IMR-90 (cell line): Measurements from ENCODE around the gene SRMS. TPM values are rescaled to one million over a fixed set of nuclear protein-coding genes. Genes with fewer than 3 reads are reported as not detected.

Experiments
- ATAC-seq: fragments of 200-7000 bp; cut with Tn5 transposase; 2 replicates; pipeline ENCODE4 v1.9.1; 2020; ENCODE audit warnings: low read depth, mild to moderate bottlenecking, moderate library complexity
- BruUV-seq: library from RNA; stranded (reverse); fragments of 400-500 nt; replicated peaks from 2 replicates; lab custom pipeline; 2021; lab: Mats Ljungman, UMichigan
- CTCF ChIA-PET: fragments of 300-600 bp; formaldehyde crosslinking; extraction: SDS; loops from one replicate; lab custom pipeline; 2021; ENCODE audit warnings: antibody characterized with exemption; lab: Yijun Ruan, JAX
- POLR2A ChIA-PET: fragments of 300-600 bp; sonication (Branson Sonifier 250); formaldehyde crosslinking; loops from one replicate; lab custom pipeline; 2022; ENCODE audit warnings: antibody characterized with exemption; ENCODE audit not compliant: unreplicated experiment; lab: Charles Lee
- DNase-seq: peaks from one replicate; pipeline ENCODE4 v3.0.0; 2013
- H2AFZ ChIP-seq: replicated peaks from 2 replicates; pipeline ENCODE3; 2013; ENCODE audit warnings: low read length, mild to moderate bottlenecking; ENCODE audit not compliant: poor library complexity
- H2AK5ac ChIP-seq: 2 replicates; pipeline ENCODE4 v1.6.1; 2013; ENCODE audit warnings: low read depth, low read length, inconsistent platforms
- H2AK9ac ChIP-seq: replicated peaks from 2 replicates; pipeline ENCODE3; 2013; ENCODE audit warnings: mild to moderate bottlenecking, low read depth, low read length, moderate library complexity; ENCODE audit not compliant: poor library complexity
- H2BK120ac ChIP-seq: 2 replicates; pipeline ENCODE4 v1.6.1; 2013; ENCODE audit warnings: low read depth, low read length, inconsistent platforms
- H2BK15ac ChIP-seq: 3 replicates; pipeline ENCODE4 v1.6.1; 2013; ENCODE audit warnings: low read depth, low read length, inconsistent platforms
- H2BK20ac ChIP-seq: 2 replicates; pipeline ENCODE4 v1.6.1; 2013; ENCODE audit warnings: low read depth, mild to moderate bottlenecking, inconsistent platforms, low read length, moderate library complexity
- H2BK5ac ChIP-seq: 2 replicates; pipeline ENCODE4 v1.6.1; 2013; ENCODE audit warnings: mild to moderate bottlenecking, low read depth, low read length, inconsistent platforms; ENCODE audit not compliant: poor library complexity, severe bottlenecking
- H3K14ac ChIP-seq: replicated peaks from 2 replicates; pipeline ENCODE4 v1.6.1; 2013; ENCODE audit warnings: low read depth, low read length, inconsistent platforms
- H3K18ac ChIP-seq: 2 replicates; pipeline ENCODE4 v1.6.1; 2013; ENCODE audit warnings: low read depth, low read length, control low read depth
- H3K23ac ChIP-seq: 2 replicates; pipeline ENCODE4 v1.6.1; 2013; ENCODE audit warnings: low read depth, low read length, inconsistent platforms
- H3K27ac ChIP-seq: 2 replicates; pipeline ENCODE4 v1.5.1; 2013; ENCODE audit warnings: mild to moderate bottlenecking, control low read depth, low read length; ENCODE audit not compliant: insufficient read depth
- H3K27me3 ChIP-seq: 2 replicates; pipeline ENCODE4 v1.6.1; 2013; ENCODE audit warnings: low read length; ENCODE audit not compliant: control insufficient read depth, insufficient read depth
- H3K36me3 ChIP-seq: 2 replicates; pipeline ENCODE4 v1.6.1; 2013; ENCODE audit warnings: low read length, mixed read lengths; ENCODE audit not compliant: control insufficient read depth, insufficient read depth
- H3K4ac ChIP-seq: 2 replicates; pipeline ENCODE4 v1.6.1; 2013; ENCODE audit warnings: low read depth, low read length, inconsistent platforms
- H3K4me1 ChIP-seq: 2 replicates; pipeline ENCODE4 v1.6.1; 2013; ENCODE audit warnings: low read length, mixed read lengths; ENCODE audit not compliant: control insufficient read depth, insufficient read depth
- H3K4me2 ChIP-seq: 2 replicates; pipeline ENCODE4 v1.6.1; 2013; ENCODE audit warnings: low read depth, mild to moderate bottlenecking, control low read depth, low read length, moderate library complexity
- H3K4me3 ChIP-seq: 2 replicates; pipeline ENCODE4 v1.5.1; 2013; ENCODE audit warnings: low read depth, mild to moderate bottlenecking, control low read depth, low read length, moderate library complexity; ENCODE audit not compliant: insufficient read depth
- H3K56ac ChIP-seq: 2 replicates; pipeline ENCODE4 v1.6.1; 2013; ENCODE audit warnings: low read length, inconsistent platforms; ENCODE audit not compliant: insufficient read depth; ENCODE audit errors: extremely low read depth
- H3K79me1 ChIP-seq, 2 experiments: 2 replicates each; pipeline ENCODE4 v1.6.1; 2013; ENCODE audit warnings: low read length in 2 of 2, inconsistent platforms in 1 of 2, low read depth in 1 of 2
- H3K9ac ChIP-seq: 2 replicates; pipeline ENCODE4 v1.6.1; 2013; ENCODE audit warnings: low read depth, low read length, control low read depth
- H3K9me1 ChIP-seq: 2 replicates; pipeline ENCODE4 v1.6.1; 2013; ENCODE audit warnings: low read length, inconsistent platforms; ENCODE audit not compliant: insufficient read depth
- H3K9me3 ChIP-seq: 2 replicates; pipeline ENCODE4 v1.6.1; 2013; ENCODE audit warnings: low read length; ENCODE audit not compliant: control insufficient read depth, insufficient read depth
- H4K20me1 ChIP-seq: 2 replicates; pipeline ENCODE4 v1.6.1; 2013; ENCODE audit warnings: low read length, inconsistent platforms; ENCODE audit not compliant: insufficient read depth
- H4K5ac ChIP-seq: 2 replicates; pipeline ENCODE4 v1.6.1; 2013; ENCODE audit warnings: mild to moderate bottlenecking, low read depth, low read length, control low read depth
- H4K8ac ChIP-seq, 2 experiments: 2 replicates each; pipeline ENCODE4 v1.6.1; 2013; ENCODE audit warnings: low read depth in 2 of 2, low read length in 2 of 2, control low read depth in 1 of 2, inconsistent platforms in 1 of 2
- H4K91ac ChIP-seq: 2 replicates; pipeline ENCODE4 v1.6.1; 2013; ENCODE audit warnings: low read depth, low read length, inconsistent platforms; ENCODE audit not compliant: insufficient read depth
- BHLHE40 ChIP-seq: fragments of 150-350 bp; IDR thresholded peaks from 2 replicates; pipeline ENCODE4 v1.6.1; 2016; ENCODE audit warnings: mild to moderate bottlenecking, low read depth, low read length
- CEBPB ChIP-seq: IDR thresholded peaks from 2 replicates; pipeline ENCODE4 v1.6.1; 2012; ENCODE audit warnings: low read depth, low read length, improper control_type of control experiment
- CHD1 ChIP-seq: IDR thresholded peaks from 2 replicates; pipeline ENCODE4 v1.6.1; 2012; ENCODE audit warnings: low read depth, low read length, improper control_type of control experiment
- CTCF ChIP-seq: conservative IDR thresholded peaks from 2 replicates; pipeline ENCODE4 v1.5.1; 2012; ENCODE audit warnings: mild to moderate bottlenecking, low read depth, low read length, improper control_type of control experiment
- ELK1 ChIP-seq: fragments of 150-350 bp; IDR thresholded peaks from 2 replicates; pipeline ENCODE4 v1.6.1; 2016; ENCODE audit warnings: low read depth, mild to moderate bottlenecking, low read length, moderate library complexity, borderline replicate concordance
- FOS ChIP-seq: fragments of 150-350 bp; IDR thresholded peaks from 2 replicates; pipeline ENCODE4 v1.6.1; 2016; ENCODE audit warnings: low read depth, low read length
- MAZ ChIP-seq: IDR thresholded peaks from 2 replicates; pipeline ENCODE4 v1.6.1; 2012; ENCODE audit warnings: low read depth, mild to moderate bottlenecking, low read length, improper control_type of control experiment, moderate library complexity, borderline replicate concordance
- MXI1 ChIP-seq: IDR thresholded peaks from 2 replicates; pipeline ENCODE4 v1.6.1; 2012; ENCODE audit warnings: low read depth, mild to moderate bottlenecking, low read length, moderate library complexity, borderline replicate concordance
- NFE2L2 ChIP-seq: fragments of 150-350 bp; IDR thresholded peaks from 2 replicates; pipeline ENCODE4 v1.6.1; 2016; ENCODE audit warnings: low read depth, mild to moderate bottlenecking, low read length
- POLR2A ChIP-seq: IDR thresholded peaks from 2 replicates; pipeline ENCODE4 v1.6.1; 2012; ENCODE audit warnings: mild to moderate bottlenecking, low read depth, low read length
- RAD21 ChIP-seq: IDR thresholded peaks from 2 replicates; pipeline ENCODE4 v1.6.1; 2012; ENCODE audit warnings: low read length, improper control_type of control experiment
- RCOR1 ChIP-seq: IDR thresholded peaks from 2 replicates; pipeline ENCODE4 v1.6.1; 2012; ENCODE audit warnings: mild to moderate bottlenecking, low read length, improper control_type of control experiment; ENCODE audit not compliant: insufficient replicate concordance
- SMC3 ChIP-seq: fragments of 150-350 bp; IDR thresholded peaks from 2 replicates; pipeline ENCODE4 v1.6.1; 2016; ENCODE audit warnings: low read depth, mild to moderate bottlenecking, antibody characterized with exemption, low read length, moderate library complexity
- USF2 ChIP-seq: fragments of 150-350 bp; IDR thresholded peaks from 2 replicates; pipeline ENCODE4 v1.6.1; 2017; ENCODE audit warnings: mild to moderate bottlenecking, antibody characterized with exemption, low read length, low read depth
- WGBS, 2 experiments: methylation state at CpG; one replicate each; pipeline versions ENCODE4 v1.1.5 to v1.1.7; 2013; ENCODE audit warnings: missing lambda C conversion rate in 2 of 2; ENCODE audit not compliant: insufficient read length in 1 of 2; ENCODE audit errors: extremely low coverage in 2 of 2; 5-methylcytosine and 5-hydroxymethylcytosine counted together
- dilution Hi-C: fragments of 300-500 bp; cut with HindIII; formaldehyde crosslinking; loops from one replicate; pipeline ENCODE4 v1.14.3; 2018; ENCODE audit warnings: low sequenced_read_pairs; ENCODE audit not compliant: unreplicated experiment
- in situ Hi-C: fragments of 300-500 bp; cut with MboI; formaldehyde crosslinking; loops from 3 replicates; pipeline ENCODE4 v1.14.3; 2019; ENCODE audit warnings: low sequenced_read_pairs, inconsistent platforms, mixed read lengths
- intact Hi-C: fragments of 100-400 bp; cut with micrococcal nuclease; formaldehyde crosslinking; loops from 2 replicates; pipeline ENCODE4 v1.10.0; 2022
- polyA plus RNA-seq, 3 experiments: library from polyadenylated mRNA; depleted of rRNA; stranded (reverse); fragments of >200 nt; gene quantifications; 2 replicates each; pipeline ENCODE4 v1.2.3, GENCODE V29; 2012; ENCODE audit warnings: low replicate concordance in 1 of 3
- total RNA-seq: library from RNA; depleted of rRNA; stranded (reverse); fragments of >200 nt; gene quantifications from 2 replicates; pipeline ENCODE4 v1.2.3, GENCODE V29; 2012

SRMS gene
- total and polyA plus RNA-seq, 2 of the 4 experiments (the other 2 are of a cell fraction), result not detected

DNA sequence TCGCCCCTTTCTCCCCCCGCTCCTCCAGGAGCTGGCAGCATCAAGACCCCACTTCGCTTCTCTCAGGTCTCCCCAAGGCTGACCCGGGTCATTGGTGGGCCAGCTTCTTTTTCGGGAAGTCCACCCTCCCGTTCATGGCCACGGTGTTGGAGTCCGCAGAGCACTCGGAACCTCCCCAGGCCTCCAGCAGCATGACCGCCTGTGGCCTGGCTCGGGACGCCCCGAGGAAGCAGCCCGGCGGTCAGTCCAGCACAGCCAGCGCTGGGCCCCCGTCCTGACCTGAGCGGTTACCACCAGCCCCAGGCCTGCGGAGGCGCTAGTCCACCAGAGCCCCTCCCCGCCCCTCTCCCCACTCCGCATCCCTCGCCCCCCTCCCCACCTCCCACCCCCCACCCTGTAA is 25.9 kb downstream of the SRMS start:
- Histone ChIP-seq H3K27me3 (no peaks in the 10 kb centered on the region), H2AFZ (peak overlapping the region; percentile 89), H3K18ac (no peak overlapping the region), H3K4me2 (peak overlapping the region; percentile 80), H2BK120ac (no peak overlapping the region), H3K14ac (peak overlapping the region; percentile 78; the same call in 1 of the 2 replicates), H3K79me1 (peaks cover 19 to 38% of the 10 kb centered on the region in 2 experiments), H3K4ac (peak overlapping the region; percentile 75; the same call in 1 of the 2 replicates), H3K9me3 (no peaks in the 10 kb centered on the region), H3K23ac (peak overlapping the region; percentile 78; the same call in 1 of the 2 replicates), H2AK9ac (peak overlapping the region; percentile 94), H3K36me3 (peaks cover 23% of the 10 kb centered on the region), H2BK5ac (no peak overlapping the region), H4K20me1 (peaks cover 29% of the 10 kb centered on the region), H4K5ac (no peak overlapping the region), H4K91ac (no peak overlapping the region), H2BK15ac (no peak overlapping the region), H3K9ac (peak overlapping the region; percentile 89), H3K4me1 (peaks cover 13% of the 10 kb centered on the region), H3K4me3 (peak overlapping the region; percentile 97), H3K27ac (peak overlapping the region; percentile 90), H2BK20ac (no peak overlapping the region), H4K8ac (peak overlapping the region in 1 of 2 experiments; percentile 37; a peak in 1 of 4 replicates), H2AK5ac (peak overlapping the region; percentile 59), H3K56ac (no peak overlapping the region), H3K9me1 (peaks cover 11% of the 10 kb centered on the region; the same call in 1 of the 2 replicates)
- ChIA-PET POLR2A (interaction anchor here (1.1 kb wide), 1 partner anchor 24 kb away, joined by 3 read pairs; no protein-coding TSS in a partner anchor), CTCF (interaction anchor here (1.0 to 1.7 kb wide), 3 partner anchors 16 to 26 kb away, joined by 4 read pairs; partner anchors contain the start of gene PTK6)
- dilution Hi-C loops, result no loop called here
- 6% methylated on average over 3 of the region's 23 CpGs; no CpG with 5 or more reads in 1 of the 2 experiments for WGBS, 2 experiments
- intact Hi-C loops, result no loop called here
- no peak for DNase-seq
- in situ Hi-C loops, result no loop called here
- no TSS peak for BruUV-seq
- TF ChIP-seq NFE2L2, result no peak
- TF ChIP-seq MAZ, result no peak
- TF ChIP-seq SMC3, result no peak
- no peak for TF ChIP-seq CEBPB
- no peak for TF ChIP-seq FOS
- no peak for TF ChIP-seq USF2
- no peak for TF ChIP-seq RAD21
- no peak for TF ChIP-seq BHLHE40
- TF ChIP-seq CTCF, result no peak
- TF ChIP-seq MXI1, result no peak
- no peak for TF ChIP-seq RCOR1
- no peak for TF ChIP-seq ELK1
- TF ChIP-seq CHD1, result no peak
- no peak for TF ChIP-seq POLR2A
- no peak for ATAC-seq
